GM12878 (cell line): ENCODE measurements around the gene REPS2. TPM values are rescaled to one million over a fixed set of nuclear protein-coding genes. Genes with fewer than 3 reads are reported as not detected.

Source experiments
- ATAC-seq: fragments of 200-7000 bp; cut with Tn5 transposase; 3 replicates; pipeline ENCODE4 v1.9.1; 2020; ENCODE audit warnings: mild to moderate bottlenecking, moderate library complexity
- BruUV-seq: library from RNA; stranded (reverse); fragments of 400-500 nt; replicated peaks from 2 replicates; lab custom pipeline; 2021; lab: Mats Ljungman, UMichigan
- CTCF ChIA-PET: fragments of 300-600 bp; sonication (Branson Sonifier 250); formaldehyde crosslinking; extraction: SDS; loops from one replicate; lab custom pipeline; 2021; ENCODE audit warnings: inconsistent platforms; lab: Yijun Ruan, JAX
- POLR2A ChIA-PET: fragments of 350-600 bp; formaldehyde crosslinking; extraction: SDS; loops from one replicate; lab custom pipeline; 2021; ENCODE audit warnings: inconsistent platforms; lab: Charles Lee
- RAD21 ChIA-PET: fragments of 300-600 bp; sonication (Branson Sonifier 250); formaldehyde crosslinking; loops from one replicate; lab custom pipeline; 2023; ENCODE audit warnings: antibody characterized with exemption; ENCODE audit not compliant: unreplicated experiment; lab: Charles Lee
- SMC1A ChIA-PET: fragments of 300-600 bp; sonication (Branson Sonifier 250); formaldehyde crosslinking; loops from one replicate; lab custom pipeline; 2023; ENCODE audit not compliant: unreplicated experiment, uncharacterized antibody; lab: Charles Lee
- DNase-seq: peaks from one replicate; pipeline ENCODE4 v3.0.0-alpha.2; 2011; ENCODE audit warnings: low read depth, low spot score
- FAIRE-seq: peaks from 3 replicates; lab custom pipeline; 2011; peaks lifted over from hg19 to GRCh38; lab: Jason Lieb, UNC
- H2AFZ ChIP-seq: 2 replicates; pipeline ENCODE4 v1.6.0; 2011; ENCODE audit warnings: low read depth, low read length, control low read depth; ENCODE audit not compliant: control insufficient read depth
- H3K27ac ChIP-seq: 2 replicates; pipeline ENCODE4 v1.5.1; 2011; ENCODE audit warnings: control low read depth; ENCODE audit not compliant: control insufficient read depth, insufficient read depth
- H3K27me3 ChIP-seq, 2 experiments: replicated peaks in 1 of 2; 2 replicates each; pipeline versions ENCODE4 v1.6.0 to v1.6.1; 2011; ENCODE audit warnings: low read length in 1 of 2; ENCODE audit not compliant: control insufficient read depth in 2 of 2, insufficient read depth in 2 of 2
- H3K36me3 ChIP-seq, 2 experiments: 2 replicates each; pipeline ENCODE4 v1.5.1; 2011; ENCODE audit warnings: low read length in 1 of 2; ENCODE audit not compliant: control insufficient read depth in 2 of 2, insufficient read depth in 2 of 2
- H3K4me1 ChIP-seq: 2 replicates; pipeline ENCODE4 v1.6.1; 2011; ENCODE audit warnings: mild to moderate bottlenecking, low read length, moderate library complexity, mixed read lengths; ENCODE audit not compliant: control insufficient read depth, insufficient read depth
- H3K4me2 ChIP-seq: 2 replicates; pipeline ENCODE4 v1.6.0; 2011; ENCODE audit warnings: control low read depth; ENCODE audit not compliant: control insufficient read depth, insufficient read depth
- H3K4me3 ChIP-seq: fragments of 200-600 bp; sonication (generic); 2 replicates; pipeline ENCODE4 v1.5.1; 2016
- H3K79me2 ChIP-seq: 2 replicates; pipeline ENCODE4 v1.6.0; 2011; ENCODE audit warnings: low read length; ENCODE audit not compliant: control insufficient read depth, insufficient read depth
- H3K9ac ChIP-seq: 2 replicates; pipeline ENCODE4 v1.8.0; 2011; ENCODE audit warnings: low read length, control low read depth, mixed read lengths; ENCODE audit not compliant: control insufficient read depth, insufficient read depth
- H3K9me3 ChIP-seq: replicated peaks from 3 replicates; pipeline ENCODE4 v1.5.1; 2011; ENCODE audit warnings: mild to moderate bottlenecking, low read length; ENCODE audit not compliant: control insufficient read depth, insufficient read depth
- H4K20me1 ChIP-seq: 2 replicates; pipeline ENCODE4 v1.6.0; 2011; ENCODE audit not compliant: control insufficient read depth, insufficient read depth
- BCLAF1 ChIP-seq: fragments of 450-650 bp; IDR thresholded peaks from 2 replicates; pipeline ENCODE4 v1.6.1; 2017; ENCODE audit warnings: antibody characterized with exemption, mild to moderate bottlenecking, moderate library complexity
- BRCA1 ChIP-seq: IDR thresholded peaks from 2 replicates; pipeline ENCODE4 v1.6.1; 2011; ENCODE audit warnings: low read depth, low read length, improper control_type of control experiment
- GABPA ChIP-seq: IDR thresholded peaks from 2 replicates; pipeline ENCODE4 v1.6.1; 2014; ENCODE audit warnings: antibody characterized with exemption, low read depth, mild to moderate bottlenecking, inconsistent platforms
- KDM1A ChIP-seq: fragments of 200-600 bp; sonication (generic); IDR thresholded peaks from 2 replicates; pipeline ENCODE4 v1.6.1; 2016; ENCODE audit warnings: borderline replicate concordance
- LARP7 ChIP-seq: fragments of 450-650 bp; IDR thresholded peaks from 2 replicates; pipeline ENCODE4 v1.6.1; 2017; ENCODE audit warnings: mild to moderate bottlenecking
- MLLT1 ChIP-seq: fragments of 450-650 bp; IDR thresholded peaks from 2 replicates; pipeline ENCODE4 v1.6.1; 2016; ENCODE audit warnings: mild to moderate bottlenecking
- MXI1 ChIP-seq: fragments of 150-350 bp; IDR thresholded peaks from 2 replicates; pipeline ENCODE4 v1.6.1; 2011; ENCODE audit warnings: low read depth, mild to moderate bottlenecking, inconsistent platforms, low read length, improper control_type of control experiment
- PAX8 ChIP-seq: fragments of 450-650 bp; IDR thresholded peaks from 2 replicates; pipeline ENCODE4 v1.6.1; 2017; ENCODE audit warnings: mild to moderate bottlenecking, moderate library complexity
- PKNOX1 ChIP-seq: fragments of 450-650 bp; IDR thresholded peaks from 2 replicates; pipeline ENCODE4 v1.6.1; 2016; ENCODE audit warnings: mild to moderate bottlenecking
- RELA ChIP-seq: fragments of 450-650 bp; IDR thresholded peaks from 2 replicates; pipeline ENCODE4 v1.8.0; 2014; ENCODE audit warnings: borderline replicate concordance; ENCODE audit not compliant: partially characterized antibody
- RUNX3 ChIP-seq: IDR thresholded peaks from 2 replicates; pipeline ENCODE4 v1.6.1; 2012; ENCODE audit warnings: low read length, inconsistent platforms
- WGBS: methylation state at CpG from one replicate; pipeline ENCODE4 v1.1.6; 2016; ENCODE audit warnings: low lambda C conversion rate; ENCODE audit not compliant: insufficient replicate concordance, insufficient coverage; ENCODE audit errors: missing lambda C conversion rate; 5-methylcytosine and 5-hydroxymethylcytosine counted together
- in situ Hi-C: fragments of 300-500 bp; cut with MboI; formaldehyde crosslinking; loops from 9 replicates; pipeline ENCODE4 v1.14.3; 2018; ENCODE audit warnings: mixed read lengths
- intact Hi-C: fragments of 100-400 bp; cut with micrococcal nuclease; formaldehyde crosslinking; loops from one replicate; pipeline ENCODE4 v1.14.2; 2022; ENCODE audit not compliant: unreplicated experiment
- polyA plus RNA-seq, 11 experiments: library from polyadenylated mRNA; depleted of rRNA in 4 of 11; unstranded in 6 of 11; stranded (reverse) in 5 of 11; fragments of >200 nt; fragmentation: Nextera tagmentation in 4 of 11; fragmentation: Illumina TruSeq in 1 of 11; extraction: Ambion mirVana in 4 of 11; extraction: Trizol in 1 of 11; gene quantifications; 1 replicate in 1 of 11; 2 replicates in 10 of 11; pipeline versions ENCODE4 v1.2.1 to v1.2.3, GENCODE V29; 2011 to 2016; ENCODE audit warnings: inconsistent platforms in 2 of 11, missing spikeins in 2 of 11, low read depth in 1 of 11
- total RNA-seq, 4 experiments: library from RNA; depleted of rRNA in 3 of 4; stranded (reverse); fragments of >200 nt in 3 of 4; fragmentation: Illumina TruSeq in 1 of 4; extraction: Trizol in 1 of 4; gene quantifications; 2 replicates each; pipeline versions ENCODE4 v1.2.1 to v1.2.3, GENCODE V29; 2013 to 2021

REPS2 gene
- total and polyA plus RNA-seq, 10 of the 15 experiments (the other 5 are each of a cell fraction or from before 2014, with no cell fraction given) = 2.1 to 6.8 (median 3.9) TPM

GRCh38 chrX:17031827-17032226, 85.4 kb downstream of the REPS2 start (continued):
- TF ChIP-seq BCLAF1 = no peak

GRCh38 chrX:17032351-17032750, 85.9 kb downstream of the REPS2 start:
- in situ Hi-C loops = no loop called here

More at GRCh38 chrX:17032351-17032750, 85.9 kb downstream of the REPS2 start:
- no peaks in the 10 kb centered on the region for H3K79me2 ChIP-seq
- no peak overlapping the region for H3K4me2 ChIP-seq
- H3K36me3 ChIP-seq = no peaks in the 10 kb centered on the region
- H2AFZ ChIP-seq = no peak overlapping the region
- H3K4me3 ChIP-seq = no peak overlapping the region
- SMC1A ChIA-PET = interaction anchor here (1.1 to 2.3 kb wide), 2 partner anchors 12 to 14 kb away, joined by 3 to 10 read pairs; no protein-coding TSS in a partner anchor
- BruUV-seq = no TSS peak
- no peaks in the 10 kb centered on the region for H3K9me3 ChIP-seq
- RAD21 ChIA-PET = interaction anchor here (1.4 kb wide), 1 partner anchor 149 kb away, joined by 3 read pairs; no protein-coding TSS in a partner anchor
- TF ChIP-seq MLLT1 = no peak
- no peak for TF ChIP-seq GABPA
- TF ChIP-seq RUNX3 = no peak
- TF ChIP-seq KDM1A = no peak
- no peak for TF ChIP-seq LARP7
- TF ChIP-seq PKNOX1 = no peak
- TF ChIP-seq MXI1 = no peak
- no peak for TF ChIP-seq BRCA1
- no peak for TF ChIP-seq RELA
- no peak for TF ChIP-seq PAX8
- H3K9ac ChIP-seq = no peak overlapping the region
- intact Hi-C loops = no loop called here
- POLR2A ChIA-PET = no interaction called here
- ATAC-seq (no peak), DNase-seq (no peak), FAIRE-seq (no peak)
- 37% methylated on average over 4 of the region's 4 CpGs for WGBS
- peaks cover 0 to 2% of the 10 kb centered on the region in 2 experiments; a peak in 3 of 4 replicates for H3K27me3 ChIP-seq
- CTCF ChIA-PET = interaction anchor here (1.0 to 5.7 kb wide), 3 partner anchors 14 to 39 kb away, joined by 3 to 30 read pairs (median 3); no protein-coding TSS in a partner anchor
- no peaks in the 10 kb centered on the region for H3K4me1 ChIP-seq
- H3K27ac ChIP-seq = no peak overlapping the region
- no peaks in the 10 kb centered on the region for H4K20me1 ChIP-seq
